Mucosa of descending colon (tissue), 3 donors: ENCODE measurements around the gene SLC25A21. TPM values are rescaled to one million over a fixed set of nuclear protein-coding genes. Genes with fewer than 3 reads are reported as not detected.

Experiments
- ATAC-seq: fragments of 200-7000 bp; cut with Tn5 transposase; one replicate; pipeline ENCODE4 v1.9.1; 2020; ENCODE audit warnings: mild to moderate bottlenecking, moderate library complexity
- DNase-seq, 3 donors: peaks; one replicate each; pipeline ENCODE4 v3.0.0-alpha.2; 2020
- H3K36me3 ChIP-seq: fragments of 200-600 bp; one replicate; pipeline ENCODE4 v1.8.0; 2021; ENCODE audit warnings: low read depth, mild to moderate bottlenecking
- H3K4me1 ChIP-seq: fragments of 200-600 bp; one replicate; pipeline ENCODE4 v1.8.0; 2021; ENCODE audit warnings: low read depth, mild to moderate bottlenecking
- H3K4me3 ChIP-seq: fragments of 200-600 bp; one replicate; pipeline ENCODE4 v1.8.0; 2021; ENCODE audit warnings: mild to moderate bottlenecking
- H3K9me3 ChIP-seq: fragments of 200-600 bp; one replicate; pipeline ENCODE4 v1.8.0; 2021; ENCODE audit warnings: mild to moderate bottlenecking
- CTCF ChIP-seq: fragments of 200-600 bp; IDR thresholded peaks from one replicate; pipeline ENCODE4 v1.8.0; 2022; ENCODE audit warnings: antibody characterized with exemption, mild to moderate bottlenecking
- intact Hi-C, 2 donors: fragments of 100-400 bp; cut with DNase I in 1 of 2; cut with micrococcal nuclease in 1 of 2; formaldehyde crosslinking; loops; one replicate each; pipeline versions ENCODE4 v1.11.0 to v1.11.1; 2022; cut with DNase I, micrococcal nuclease
- total RNA-seq, 3 donors: library from RNA; stranded (reverse); fragmentation: NEBNext Ultra II Directional in 2 of 3; extraction: Animal tissue kit (Norgen Biotek cat#: 25700) in 2 of 3; gene quantifications; one replicate each; pipeline versions ENCODE4 v1.2.1 to v1.2.4, GENCODE V29; 2021 to 2023
- donor health status: DM: no; HTN: no; CAD: no; lungs with moderate emphysema.
- donor health status: DM: no; HTN: no; CAD: no.
- donor health status: DM: no; HTN: yes; CAD: no.

The SLC25A21 gene
- total RNA-seq, 3 donors from 2014 or later = 0.31 to 1.4 (median 0.61) TPM

DNA sequence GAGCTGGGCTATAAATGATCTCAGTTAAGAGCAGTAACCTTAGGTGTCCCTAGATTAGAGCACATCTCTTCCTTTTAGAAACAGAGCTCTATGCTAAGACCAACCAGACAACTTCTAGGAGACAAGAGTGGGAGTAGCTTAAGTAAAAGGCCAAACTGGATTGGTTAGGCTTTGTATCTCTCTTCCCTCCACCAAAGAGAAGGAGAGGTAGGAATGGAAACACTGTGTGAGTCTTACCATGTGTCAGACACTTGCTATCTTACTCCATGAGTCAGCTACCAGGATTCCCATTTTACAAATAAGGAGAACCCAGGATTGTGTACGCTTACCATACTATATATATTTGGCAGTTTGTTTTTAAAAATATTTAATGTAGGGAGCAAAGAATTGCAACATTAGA, 387.9 kb downstream of the SLC25A21 start:
- no peaks in the 10 kb centered on the region for H3K9me3 ChIP-seq
- no peak for ATAC-seq
- no peaks in the 10 kb centered on the region for H3K36me3 ChIP-seq
- no peak for TF ChIP-seq CTCF
- intact Hi-C loops = no loop called here
- H3K4me3 ChIP-seq = no peak overlapping the region
- no peaks in the 10 kb centered on the region for H3K4me1 ChIP-seq
- DNase-seq = no peak

DNA sequence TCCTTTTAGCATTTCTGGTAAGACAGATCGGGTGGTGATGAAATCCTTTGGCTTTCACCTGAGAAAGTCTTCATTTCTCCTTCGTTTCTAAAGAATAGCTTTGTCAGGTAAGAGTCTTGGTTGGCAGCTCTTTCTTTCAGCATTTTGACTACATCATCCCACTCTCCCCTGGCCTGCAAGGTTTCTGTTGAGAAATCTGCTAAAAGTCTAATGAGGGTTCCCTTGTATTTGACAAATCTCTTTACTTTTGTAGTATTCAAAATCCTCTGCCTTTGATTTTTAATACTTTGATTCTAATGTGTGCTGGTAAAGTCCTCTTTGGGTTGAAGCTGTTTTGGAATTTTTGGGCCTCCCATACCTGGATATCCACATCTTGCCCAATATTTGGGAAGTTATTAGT, 390.5 kb downstream of the SLC25A21 start:
- intact Hi-C loops = no loop called here
- H3K4me3 ChIP-seq = no peak overlapping the region
- DNase-seq = no peak
- H3K9me3 ChIP-seq = no peaks in the 10 kb centered on the region
- H3K4me1 ChIP-seq = no peaks in the 10 kb centered on the region
- no peak for TF ChIP-seq CTCF
- H3K36me3 ChIP-seq = no peaks in the 10 kb centered on the region
- no peak for ATAC-seq

- H3K4me1 ChIP-seq = no peaks in the 10 kb centered on the region
- no peak for DNase-seq
- intact Hi-C loops = no loop called here
Observed at GRCh38 chr14:36773558-36773957, 398.8 kb downstream of the SLC25A21 start.

DNA sequence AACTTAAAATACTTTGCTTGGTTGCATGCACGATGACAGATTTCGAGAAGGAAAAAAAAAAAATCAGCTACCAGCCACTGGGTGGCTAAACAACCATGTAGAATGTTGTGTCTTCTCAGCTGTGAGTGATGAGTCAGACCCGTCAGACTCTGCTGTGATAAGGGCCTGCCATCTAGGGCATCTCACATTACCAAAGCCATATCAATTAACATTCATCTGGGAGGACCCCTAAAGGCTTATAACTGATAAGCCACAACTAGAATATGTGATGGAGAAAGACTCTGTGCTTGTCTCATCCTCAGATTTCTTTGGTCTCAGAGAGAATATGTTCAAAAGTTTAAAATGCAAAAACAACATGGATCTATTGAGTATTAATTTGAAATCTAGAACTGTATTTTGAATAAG, 399.3 kb downstream of the SLC25A21 start:
- H3K36me3 ChIP-seq = no peaks in the 10 kb centered on the region
- no peak for ATAC-seq
- intact Hi-C loops = no loop called here

More at GRCh38 chr14:36773558-36773957, 398.8 kb downstream of the SLC25A21 start:
- no peak for ATAC-seq
- no peaks in the 10 kb centered on the region for H3K9me3 ChIP-seq
- no peak overlapping the region for H3K4me3 ChIP-seq
- no peaks in the 10 kb centered on the region for H3K36me3 ChIP-seq
- TF ChIP-seq CTCF = no peak

DNA sequence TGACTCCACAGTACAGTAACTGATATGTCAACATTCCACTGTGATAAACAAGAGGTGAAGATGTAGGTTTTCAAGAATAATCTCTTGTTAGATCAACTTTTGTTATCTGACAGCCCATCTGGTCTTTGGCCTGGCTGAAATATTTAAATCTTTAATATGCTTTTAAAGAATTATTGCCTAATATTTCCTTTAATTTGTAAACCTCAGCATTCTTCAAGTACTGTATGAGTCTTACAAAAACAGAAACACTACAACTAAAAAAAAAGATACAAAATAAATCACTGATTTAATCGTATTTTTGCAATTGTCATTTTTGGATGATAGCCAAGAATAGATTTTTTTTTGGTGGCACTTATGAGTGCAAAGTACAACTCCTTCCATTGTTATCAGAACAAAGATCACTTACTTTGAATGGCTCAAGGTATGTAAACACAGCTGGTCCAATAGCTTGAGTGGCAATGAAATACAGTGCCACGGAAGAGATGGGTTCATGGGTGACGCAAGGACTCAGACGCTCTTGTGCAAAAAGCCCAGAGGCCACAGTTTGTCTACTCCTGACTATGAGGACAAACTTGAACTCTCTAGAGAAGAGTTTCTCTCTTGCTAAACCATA, 401.3 kb downstream of the SLC25A21 start:
- H3K9me3 ChIP-seq = no peaks in the 10 kb centered on the region
- H3K36me3 ChIP-seq = no peaks in the 10 kb centered on the region
- ATAC-seq (peak; percentile 88), DNase-seq (peak in 1 of 3 donors; percentile 12)
- no peaks in the 10 kb centered on the region for H3K4me1 ChIP-seq
- TF ChIP-seq CTCF = no peak
- intact Hi-C loops = no loop called here
- no peak overlapping the region for H3K4me3 ChIP-seq

More for the DNA sequence above, 399.3 kb downstream of the SLC25A21 start:
- H3K4me3 ChIP-seq = no peak overlapping the region
- H3K4me1 ChIP-seq = no peaks in the 10 kb centered on the region
- H3K9me3 ChIP-seq = no peaks in the 10 kb centered on the region
- no peak for TF ChIP-seq CTCF
- DNase-seq = no peak
